HepG2 (cell line): ENCODE results near the gene TCF20. TPM values are rescaled to one million over a fixed set of nuclear protein-coding genes. Genes with fewer than 3 reads are reported as not detected.

Experiments used
- AGO1 ChIP-seq: fragments of 200-400 bp; formaldehyde crosslinking; IDR thresholded peaks from 2 replicates; pipeline ENCODE4 v1.6.1; 2017; ENCODE audit warnings: mild to moderate bottlenecking, low read depth, low read length, moderate library complexity; ENCODE audit not compliant: poor library complexity, severe bottlenecking
- ARID2 ChIP-seq: sonication (generic); formaldehyde crosslinking; IDR thresholded peaks from 2 replicates; pipeline ENCODE4 v1.8.1; 2022; ENCODE audit warnings: mild to moderate bottlenecking, missing genetic modification reagents, borderline replicate concordance
- CAMTA2 ChIP-seq: sonication (generic); formaldehyde crosslinking; IDR thresholded peaks from 2 replicates; pipeline ENCODE4 v1.4.0; 2020; ENCODE audit warnings: mild to moderate bottlenecking, missing genetic modification reagents, borderline replicate concordance
- CREB1 ChIP-seq, 2 experiments: fragments of 450-650 bp in 1 of 2; IDR thresholded peaks; 2 replicates each; pipeline ENCODE4 v1.6.1; 2016 to 2017; ENCODE audit warnings: control low read depth in 1 of 2, mild to moderate bottlenecking in 1 of 2, missing compliant biosample characterization in 1 of 2, missing genetic modification characterization in 1 of 2
- FOXK2 ChIP-seq: fragments of 450-650 bp; IDR thresholded peaks from 2 replicates; pipeline ENCODE4 v1.6.1; 2016
- HDAC6 ChIP-seq: fragments of 200-600 bp; sonication (generic); IDR thresholded peaks from 2 replicates; pipeline ENCODE4 v1.7.0; 2017; ENCODE audit warnings: mild to moderate bottlenecking, antibody characterized with exemption, low read length, low read depth
- IRF2 ChIP-seq: IDR thresholded peaks from 2 replicates; pipeline ENCODE4 v1.6.1; 2018; ENCODE audit warnings: missing genetic modification reagents, missing compliant biosample characterization
- KLF12 ChIP-seq: sonication (generic); formaldehyde crosslinking; IDR thresholded peaks from 2 replicates; pipeline ENCODE4 v1.4.0; 2020; ENCODE audit warnings: missing genetic modification reagents, borderline replicate concordance
- RFX1 ChIP-seq: fragments of 450-650 bp; IDR thresholded peaks from 2 replicates; pipeline ENCODE4 v1.6.1; 2017
- SATB2 ChIP-seq: sonication (generic); formaldehyde crosslinking; IDR thresholded peaks from 2 replicates; pipeline ENCODE4 v1.5.0; 2020; ENCODE audit warnings: missing genetic modification reagents
- TOPORS ChIP-seq: sonication (generic); formaldehyde crosslinking; IDR thresholded peaks from 2 replicates; pipeline ENCODE4 v1.8.0; 2023; ENCODE audit warnings: mild to moderate bottlenecking, missing genetic modification reagents
- ZBTB3 ChIP-seq: sonication (generic); formaldehyde crosslinking; IDR thresholded peaks from 2 replicates; pipeline ENCODE4 v1.4.0; 2020; ENCODE audit warnings: low read depth, mild to moderate bottlenecking, moderate library complexity, missing genetic modification reagents, borderline replicate concordance
- ZNF10 ChIP-seq: sonication (generic); formaldehyde crosslinking; IDR thresholded peaks from 2 replicates; pipeline ENCODE4 v1.4.0; 2020; ENCODE audit warnings: mild to moderate bottlenecking, low read depth, missing genetic modification reagents, borderline replicate concordance
- ZNF180 ChIP-seq: sonication (generic); formaldehyde crosslinking; IDR thresholded peaks from 2 replicates; pipeline ENCODE4 v1.4.0; 2020; ENCODE audit warnings: low read depth, missing genetic modification reagents, borderline replicate concordance
- ZNF501 ChIP-seq: sonication (generic); formaldehyde crosslinking; IDR thresholded peaks from 2 replicates; pipeline ENCODE4 v1.5.1; 2020; ENCODE audit warnings: mild to moderate bottlenecking, moderate library complexity, missing genetic modification reagents
- ZNF510 ChIP-seq: sonication (generic); formaldehyde crosslinking; IDR thresholded peaks from 2 replicates; pipeline ENCODE4 v1.4.0; 2020; ENCODE audit warnings: low read depth, mild to moderate bottlenecking, missing genetic modification reagents
- ZNF557 ChIP-seq: sonication (generic); formaldehyde crosslinking; IDR thresholded peaks from 2 replicates; pipeline ENCODE4 v1.4.0; 2020; ENCODE audit warnings: missing genetic modification reagents
- ZNF75D ChIP-seq: sonication (generic); formaldehyde crosslinking; IDR thresholded peaks from 2 replicates; pipeline ENCODE4 v1.8.1; 2023; ENCODE audit warnings: missing genetic modification reagents, mild to moderate bottlenecking, borderline replicate concordance
- ZSCAN12 ChIP-seq: sonication (generic); formaldehyde crosslinking; IDR thresholded peaks from 2 replicates; pipeline ENCODE4 v1.9.0; 2021; ENCODE audit warnings: mild to moderate bottlenecking, missing genetic modification reagents
- polyA plus RNA-seq, 8 experiments: library from polyadenylated mRNA; depleted of rRNA in 3 of 8; stranded (reverse) in 7 of 8; unstranded in 1 of 8; fragments of >200 nt; fragmentation: Illumina TruSeq in 4 of 8; extraction: Trizol in 4 of 8; gene quantifications; 2 replicates each; pipeline versions ENCODE4 v1.2.1 to v1.2.3, GENCODE V29; 2011 to 2016; ENCODE audit warnings: low read depth in 4 of 8, missing spikeins in 1 of 8, mixed read lengths in 1 of 8; ENCODE audit not compliant: insufficient read depth in 1 of 8
- total RNA-seq, 5 experiments: library from RNA; depleted of rRNA; stranded (reverse); fragments of >200 nt; fragmentation: Illumina TruSeq; extraction: Trizol; gene quantifications; 2 replicates each; pipeline ENCODE4 v1.2.3, GENCODE V29; 2016; ENCODE audit warnings: low read depth in 1 of 5
- TF ChIP-seq, protein P1 (sequence below): IDR thresholded peaks from 2 replicates; pipeline ENCODE4 v1.6.1; 2016; ENCODE audit warnings: control low read depth
- TF ChIP-seq, protein P2 (sequence below): IDR thresholded peaks from 2 replicates; pipeline ENCODE4 v1.6.1; 2016; ENCODE audit warnings: missing compliant biosample characterization, missing genetic modification reagents, borderline replicate concordance
- TF ChIP-seq, protein P3 (sequence below): fragments of 450-650 bp; IDR thresholded peaks from 2 replicates; pipeline ENCODE4 v1.6.1; 2016
- TF ChIP-seq, protein P4 (sequence below): sonication (generic); formaldehyde crosslinking; IDR thresholded peaks from 2 replicates; pipeline ENCODE4 v1.5.1; 2020; ENCODE audit warnings: mild to moderate bottlenecking, missing genetic modification reagents, borderline replicate concordance
- TF ChIP-seq, protein P5 (sequence below): IDR thresholded peaks from 2 replicates; pipeline ENCODE4 v1.6.1; 2016; ENCODE audit warnings: missing biosample characterization, missing genetic modification reagents, low read depth

TCF20 gene
- total and polyA plus RNA-seq, 2 of the 13 experiments (the other 11 are each of a cell fraction or from before 2014, with no cell fraction given), result 12.8 to 23.7 TPM

DNA sequence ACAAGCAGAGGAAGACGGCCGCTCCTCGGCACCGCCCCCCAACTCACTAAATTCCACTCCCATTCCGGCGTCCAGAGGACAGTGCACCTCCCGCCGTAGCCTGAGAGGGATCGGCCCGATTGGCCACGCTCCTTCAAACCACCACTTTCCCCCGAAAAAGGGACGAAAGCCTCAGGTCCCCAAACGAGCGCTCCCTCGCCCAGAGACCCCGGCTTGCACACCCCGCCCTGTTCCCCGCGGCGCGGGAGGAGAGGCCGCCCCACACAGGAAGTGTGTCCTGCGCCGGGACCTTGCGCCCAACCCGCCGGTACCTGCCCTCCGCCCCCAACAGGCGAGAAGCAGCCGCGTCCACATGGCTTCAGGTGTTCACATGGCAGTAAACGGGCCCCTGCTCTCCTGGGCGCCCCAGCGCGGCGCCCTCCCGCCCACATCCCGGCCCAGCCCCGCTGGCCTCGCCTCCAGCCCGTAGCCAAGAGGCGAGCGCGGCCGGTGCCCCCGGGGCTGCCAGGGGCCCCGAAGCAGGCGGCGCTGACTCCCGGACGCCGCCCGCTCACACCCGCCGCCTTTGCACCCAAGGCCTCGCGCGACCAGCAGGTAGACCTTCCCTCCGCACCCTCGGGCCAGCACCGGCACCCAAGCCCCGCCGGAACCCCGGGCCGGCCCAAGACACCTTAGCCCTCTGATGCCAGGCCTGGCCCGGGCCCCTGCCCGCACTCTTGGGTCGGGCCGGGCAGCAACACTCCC, 849 bp downstream of the TCF20 start (continued):
- TF ChIP-seq, protein P1, sequence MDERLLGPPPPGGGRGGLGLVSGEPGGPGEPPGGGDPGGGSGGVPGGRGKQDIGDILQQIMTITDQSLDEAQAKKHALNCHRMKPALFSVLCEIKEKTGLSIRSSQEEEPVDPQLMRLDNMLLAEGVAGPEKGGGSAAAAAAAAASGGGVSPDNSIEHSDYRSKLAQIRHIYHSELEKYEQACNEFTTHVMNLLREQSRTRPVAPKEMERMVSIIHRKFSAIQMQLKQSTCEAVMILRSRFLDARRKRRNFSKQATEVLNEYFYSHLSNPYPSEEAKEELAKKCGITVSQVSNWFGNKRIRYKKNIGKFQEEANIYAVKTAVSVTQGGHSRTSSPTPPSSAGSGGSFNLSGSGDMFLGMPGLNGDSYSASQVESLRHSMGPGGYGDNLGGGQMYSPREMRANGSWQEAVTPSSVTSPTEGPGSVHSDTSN (CRISPR knock-in tag), result no peak
- TF ChIP-seq ZNF557, result no peak
- no peak for TF ChIP-seq CREB1 (IDR thresholded peaks at IDR 0.05)
- no peak for TF ChIP-seq CREB1 (CRISPR knock-in tag; IDR thresholded peaks at IDR 0.05)
- TF ChIP-seq HDAC6, result no peak
- TF ChIP-seq, protein P2, sequence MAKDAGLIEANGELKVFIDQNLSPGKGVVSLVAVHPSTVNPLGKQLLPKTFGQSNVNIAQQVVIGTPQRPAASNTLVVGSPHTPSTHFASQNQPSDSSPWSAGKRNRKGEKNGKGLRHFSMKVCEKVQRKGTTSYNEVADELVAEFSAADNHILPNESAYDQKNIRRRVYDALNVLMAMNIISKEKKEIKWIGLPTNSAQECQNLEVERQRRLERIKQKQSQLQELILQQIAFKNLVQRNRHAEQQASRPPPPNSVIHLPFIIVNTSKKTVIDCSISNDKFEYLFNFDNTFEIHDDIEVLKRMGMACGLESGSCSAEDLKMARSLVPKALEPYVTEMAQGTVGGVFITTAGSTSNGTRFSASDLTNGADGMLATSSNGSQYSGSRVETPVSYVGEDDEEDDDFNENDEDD, result peak; percentile 83
- no peak for TF ChIP-seq IRF2
- TF ChIP-seq ZNF501 (CRISPR knock-in tag), result peak; percentile 39; the same call in 1 of the 2 replicates
- no peak for TF ChIP-seq FOXK2
- TF ChIP-seq ZNF10 (CRISPR knock-in tag), result no peak
- no peak for TF ChIP-seq ARID2 (CRISPR knock-in tag)
- TF ChIP-seq, protein P3, sequence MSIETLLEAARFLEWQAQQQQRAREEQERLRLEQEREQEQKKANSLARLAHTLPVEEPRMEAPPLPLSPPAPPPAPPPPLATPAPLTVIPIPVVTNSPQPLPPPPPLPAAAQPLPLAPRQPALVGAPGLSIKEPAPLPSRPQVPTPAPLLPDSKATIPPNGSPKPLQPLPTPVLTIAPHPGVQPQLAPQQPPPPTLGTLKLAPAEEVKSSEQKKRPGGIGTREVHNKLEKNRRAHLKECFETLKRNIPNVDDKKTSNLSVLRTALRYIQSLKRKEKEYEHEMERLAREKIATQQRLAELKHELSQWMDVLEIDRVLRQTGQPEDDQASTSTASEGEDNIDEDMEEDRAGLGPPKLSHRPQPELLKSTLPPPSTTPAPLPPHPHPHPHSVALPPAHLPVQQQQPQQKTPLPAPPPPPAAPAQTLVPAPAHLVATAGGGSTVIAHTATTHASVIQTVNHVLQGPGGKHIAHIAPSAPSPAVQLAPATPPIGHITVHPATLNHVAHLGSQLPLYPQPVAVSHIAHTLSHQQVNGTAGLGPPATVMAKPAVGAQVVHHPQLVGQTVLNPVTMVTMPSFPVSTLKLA, result no peak; the same call in 1 of the 2 replicates
- TF ChIP-seq ZNF510 (CRISPR knock-in tag), result no peak
- no peak for TF ChIP-seq CAMTA2 (CRISPR knock-in tag)
- TF ChIP-seq AGO1, result no peak
- no peak for TF ChIP-seq SATB2
- no peak for TF ChIP-seq ZNF180 (CRISPR knock-in tag)
- TF ChIP-seq RFX1, result no peak
- TF ChIP-seq ZBTB3 (CRISPR knock-in tag), result no peak
- 0 out of 2 replicates have a peak, but pooled peaks have one; percentile 62 for TF ChIP-seq KLF12 (CRISPR knock-in tag)
- no peak for TF ChIP-seq ZSCAN12
- TF ChIP-seq TOPORS, result no peak
- TF ChIP-seq ZNF75D (CRISPR knock-in tag), result no peak; the same call in 1 of the 2 replicates
- TF ChIP-seq, protein P4, sequence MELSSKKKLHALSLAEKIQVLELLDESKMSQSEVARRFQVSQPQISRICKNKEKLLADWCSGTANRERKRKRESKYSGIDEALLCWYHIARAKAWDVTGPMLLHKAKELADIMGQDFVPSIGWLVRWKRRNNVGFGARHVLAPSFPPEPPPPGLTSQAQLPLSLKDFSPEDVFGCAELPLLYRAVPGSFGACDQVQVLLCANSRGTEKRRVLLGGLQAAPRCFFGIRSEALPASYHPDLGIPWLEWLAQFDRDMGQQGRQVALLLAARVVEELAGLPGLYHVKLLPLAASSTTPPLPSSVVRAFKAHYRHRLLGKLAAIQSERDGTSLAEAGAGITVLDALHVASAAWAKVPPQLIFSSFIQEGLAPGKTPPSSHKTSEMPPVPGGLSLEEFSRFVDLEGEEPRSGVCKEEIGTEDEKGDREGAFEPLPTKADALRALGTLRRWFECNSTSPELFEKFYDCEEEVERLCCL (CRISPR knock-in tag), result no peak
- TF ChIP-seq, protein P5, sequence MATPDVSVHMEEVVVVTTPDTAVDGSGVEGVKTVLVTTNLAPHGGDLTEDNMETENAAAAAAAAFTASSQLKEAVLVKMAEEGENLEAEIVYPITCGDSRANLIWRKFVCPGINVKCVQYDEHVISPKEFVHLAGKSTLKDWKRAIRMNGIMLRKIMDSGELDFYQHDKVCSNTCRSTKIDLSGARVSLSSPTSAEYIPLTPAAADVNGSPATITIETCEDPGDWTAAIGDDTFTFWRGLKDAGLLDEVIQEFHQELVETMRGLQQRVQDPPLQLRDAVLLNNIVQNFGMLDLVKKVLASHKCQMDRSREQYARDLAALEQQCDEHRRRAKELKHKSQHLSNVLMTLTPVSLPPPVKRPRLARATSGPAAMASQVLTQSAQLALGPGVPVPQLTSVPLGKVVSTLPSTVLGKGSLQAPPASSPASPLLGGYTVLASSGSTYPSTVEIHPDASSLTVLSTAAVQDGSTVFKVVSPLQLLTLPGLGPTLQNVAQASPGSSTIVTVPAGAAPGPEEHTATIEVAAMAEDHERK (CRISPR knock-in tag), result no peak; the same call in 1 of the 2 replicates
